Esophagus squamous epithelium (tissue), 5 donors: Measurements from ENCODE around the gene KRT84. TPM values are rescaled to one million over a fixed set of nuclear protein-coding genes. Genes with fewer than 3 reads are reported as not detected.

ENCODE experiments used
- DNase-seq: peaks from one replicate; lab custom pipeline; 2025; lab: John Stamatoyannopoulos, UW
- H3K27ac ChIP-seq, 4 donors: fragments of 200-600 bp; sonication (generic); one replicate each; pipeline ENCODE4 v1.5.1; 2016 to 2019; ENCODE audit warnings: mild to moderate bottlenecking in 1 of 4
- H3K27me3 ChIP-seq, 4 donors: fragments of 200-600 bp; sonication (generic); 1 replicate in 3 of 4; 2 replicates in 1 of 4; pipeline versions ENCODE4 v1.5.1 to v1.6.0; 2017 to 2021; ENCODE audit warnings: antibody characterized with exemption in 1 of 4
- H3K36me3 ChIP-seq, 3 donors: fragments of 200-600 bp; sonication (generic); one replicate each; pipeline ENCODE4 v1.5.1; 2016 to 2019
- H3K4me1 ChIP-seq, 3 donors: fragments of 200-600 bp; sonication (generic); one replicate each; pipeline ENCODE4 v1.5.1; 2017 to 2019
- H3K4me3 ChIP-seq, 4 donors: fragments of 200-600 bp; sonication (generic); 1 replicate in 3 of 4; 2 replicates in 1 of 4; pipeline ENCODE4 v1.5.1; 2016 to 2019; ENCODE audit warnings: mild to moderate bottlenecking in 2 of 4, moderate library complexity in 1 of 4
- H3K9me3 ChIP-seq, 3 donors: fragments of 200-600 bp; sonication (generic); one replicate each; pipeline ENCODE4 v1.5.1; 2016 to 2019
- CTCF ChIP-seq, 6 experiments: fragments of 450-650 bp in 4 of 6; fragments of 200-600 bp in 2 of 6; sonication (generic) in 2 of 6; IDR thresholded peaks; one replicate each; pipeline ENCODE4 v1.5.1; 2016 to 2019; ENCODE audit warnings: antibody characterized with exemption in 6 of 6, mild to moderate bottlenecking in 4 of 6, moderate library complexity in 4 of 6
- POLR2A ChIP-seq, 4 donors: fragments of 450-650 bp; IDR thresholded peaks; one replicate each; pipeline ENCODE4 v1.6.1; 2017; ENCODE audit warnings: antibody characterized with exemption in 4 of 4, mild to moderate bottlenecking in 4 of 4, moderate library complexity in 3 of 4
- WGBS, 2 donors: methylation state at CpG; one replicate each; pipeline ENCODE4 v1.1.5; 2018; 5-methylcytosine and 5-hydroxymethylcytosine counted together
- intact Hi-C: fragments of 100-400 bp; cut with DNase I; formaldehyde crosslinking; loops from one replicate; pipeline ENCODE4 v1.15.0; 2022
- total RNA-seq, 4 donors: library from RNA; depleted of rRNA; stranded (reverse); fragments of >200 nt; gene quantifications; one replicate each; pipeline ENCODE4 v1.1.0, GENCODE V29; 2016
- donor health status: DM: yes; HTN: yes; CAD: no.

The KRT84 gene
- total RNA-seq, 4 donors from 2014 or later = 0.30 TPM; not detected in 3

- DNase-seq = no peak
- peak overlapping the region; percentile 5 to 54 (median 30) for H3K27ac ChIP-seq
- TF ChIP-seq CTCF (IDR thresholded peaks at IDR 0.05) (no peak), POLR2A (IDR thresholded peaks at IDR 0.05) (no peak)
- no peaks in the 10 kb centered on the region for H3K9me3 ChIP-seq
- intact Hi-C loops = loop anchor here (10.0 kb wide), 2 partner anchors 105 to 185 kb away; partner anchors contain the start of genes KRT6A and KRT74
- WGBS, 2 donors = 29 to 36% methylated on average over 6 of the region's 9 CpGs
- no peak overlapping the region for H3K4me3 ChIP-seq
- peaks cover 0 to 5% (median 0%) of the 10 kb centered on the region in 4 donors for H3K27me3 ChIP-seq
- no peaks in the 10 kb centered on the region for H3K36me3 ChIP-seq
- peaks cover 6 to 51% (median 34%) of the 10 kb centered on the region in 3 donors for H3K4me1 ChIP-seq
These were observed 4.1 kb upstream of the KRT84 start for GRCh38 chr12:52389313-52390207.

GRCh38 chr12:52387859-52388258, 2.4 kb upstream of the KRT84 start:
- peaks cover 0 to 5% (median 0%) of the 10 kb centered on the region in 4 donors for H3K27me3 ChIP-seq
- H3K27ac ChIP-seq = no peak overlapping the region
- no peak for DNase-seq
- 55 to 69% methylated on average over 2 of the region's 2 CpGs for WGBS, 2 donors
- H3K36me3 ChIP-seq = no peaks in the 10 kb centered on the region
- intact Hi-C loops = loop anchor here (10.0 kb wide), 1 partner anchor 187 kb away; the partner anchor contains the start of gene KRT74
- no peak overlapping the region for H3K4me3 ChIP-seq
- H3K4me1 ChIP-seq = peaks cover 6 to 51% (median 34%) of the 10 kb centered on the region in 3 donors
- no peak for TF ChIP-seq CTCF (IDR thresholded peaks at IDR 0.05)
- TF ChIP-seq POLR2A (IDR thresholded peaks at IDR 0.05) = no peak
- H3K9me3 ChIP-seq = no peaks in the 10 kb centered on the region

- Histone ChIP-seq H3K27me3 (no peaks in the 10 kb centered on the region), H3K4me3 (no peak overlapping the region), H3K36me3 (no peaks in the 10 kb centered on the region), H3K9me3 (no peaks in the 10 kb centered on the region), H3K27ac (no peak overlapping the region), H3K4me1 (peaks cover 0 to 7% (median 5%) of the 10 kb centered on the region in 3 donors)
- intact Hi-C loops = loop anchor here (10.0 kb wide), 1 partner anchor 191 kb away; the partner anchor contains the start of gene KRT74
- DNase-seq = no peak
- no CpG with 5 or more reads among the region's 3 CpGs for WGBS, 2 donors
- TF ChIP-seq POLR2A (IDR thresholded peaks at IDR 0.05) (no peak), CTCF (IDR thresholded peaks at IDR 0.05) (no peak)
These were observed 2.1 kb downstream of the KRT84 start for GRCh38 chr12:52383331-52383730.

- no peak overlapping the region for H3K4me3 ChIP-seq
- no peak overlapping the region for H3K27ac ChIP-seq
- whole genome bisulfite sequencing, 2 donors = 58 to 84% methylated on average over 2 of the region's 2 CpGs
- DNase-seq = no peak
- intact Hi-C loops = loop anchor here (10.0 kb wide), 1 partner anchor 192 kb away; the partner anchor contains the start of gene KRT74
- H3K9me3 ChIP-seq = no peaks in the 10 kb centered on the region
- H3K36me3 ChIP-seq = no peaks in the 10 kb centered on the region
- H3K27me3 ChIP-seq = peaks cover 0 to 5% (median 0%) of the 10 kb centered on the region in 4 donors
- H3K4me1 ChIP-seq = peaks cover 0 to 3% (median under 1%) of the 10 kb centered on the region in 3 donors
- no peak for TF ChIP-seq POLR2A (IDR thresholded peaks at IDR 0.05)
- no peak for TF ChIP-seq CTCF (IDR thresholded peaks at IDR 0.05)
These were observed 2.6 kb downstream of the KRT84 start for GRCh38 chr12:52382854-52383253.

GRCh38 chr12:52381206-52381605, 4.2 kb downstream of the KRT84 start:
- intact Hi-C loops = loop anchor here (10.0 kb wide), 1 partner anchor 194 kb away; the partner anchor contains the start of gene KRT74
- 91 to 96% methylated on average over 4 to 5 of the region's 8 CpGs for WGBS, 2 donors
- no peak for DNase-seq
- no peak for TF ChIP-seq POLR2A (IDR thresholded peaks at IDR 0.05)
- TF ChIP-seq CTCF (IDR thresholded peaks at IDR 0.05) = no peak
- Histone ChIP-seq H3K4me3 (no peak overlapping the region), H3K9me3 (no peaks in the 10 kb centered on the region), H3K4me1 (no peaks in the 10 kb centered on the region), H3K36me3 (no peaks in the 10 kb centered on the region), H3K27ac (no peak overlapping the region), H3K27me3 (peaks cover 0 to 12% (median 0%) of the 10 kb centered on the region in 4 donors)
